CD14-positive monocyte (primary cell): ENCODE results near the gene CAMK1D. TPM values are rescaled to one million over a fixed set of nuclear protein-coding genes. Genes with fewer than 3 reads are reported as not detected.

ENCODE experiments used
- DNase-seq, 3 donors: peaks; one replicate each; pipeline ENCODE4 v3.0.0-alpha.2; 2011 to 2022
- H2AFZ ChIP-seq: 2 replicates; pipeline ENCODE4 v1.6.0; 2012; ENCODE audit warnings: mild to moderate bottlenecking, low read depth, low read length, inconsistent platforms; ENCODE audit not compliant: insufficient read depth, poor library complexity, severe bottlenecking
- H3K27ac ChIP-seq, 2 donors: 1 replicate in 1 of 2; 2 replicates in 1 of 2; pipeline ENCODE4 v1.5.1; 2012 to 2013; ENCODE audit warnings: low read length in 2 of 2, control low read depth in 1 of 2, inconsistent platforms in 1 of 2, low read depth in 1 of 2, mild to moderate bottlenecking in 1 of 2
- H3K27me3 ChIP-seq, 2 donors: one replicate each; pipeline versions ENCODE4 v1.6.0 to v1.6.1; 2011 to 2013; ENCODE audit warnings: low read length in 2 of 2; ENCODE audit not compliant: control insufficient read depth in 2 of 2, insufficient read depth in 2 of 2
- H3K36me3 ChIP-seq, 2 donors: replicated peaks in 1 of 2; 1 replicate in 1 of 2; 2 replicates in 1 of 2; pipeline versions ENCODE4 v1.5.1 to v1.6.1; 2012 to 2013; ENCODE audit warnings: low read length in 2 of 2, control low read depth in 1 of 2, inconsistent platforms in 1 of 2, mild to moderate bottlenecking in 1 of 2; ENCODE audit not compliant: insufficient read depth in 2 of 2, control insufficient read depth in 1 of 2
- H3K4me1 ChIP-seq, 2 donors: 1 replicate in 1 of 2; 2 replicates in 1 of 2; pipeline versions ENCODE4 v1.5.1 to v1.6.1; 2012 to 2013; ENCODE audit warnings: low read length in 2 of 2, control low read depth in 1 of 2, inconsistent platforms in 1 of 2, mild to moderate bottlenecking in 1 of 2, moderate library complexity in 1 of 2; ENCODE audit not compliant: insufficient read depth in 2 of 2, control insufficient read depth in 1 of 2
- H3K4me2 ChIP-seq: replicated peaks from 2 replicates; pipeline ENCODE3; 2012; ENCODE audit warnings: low read length, moderate library complexity, mild to moderate bottlenecking; ENCODE audit not compliant: poor library complexity, severe bottlenecking; ENCODE audit errors: extremely low read depth
- H3K4me3 ChIP-seq, 3 experiments: fragments of 200-600 bp in 1 of 3; sonication (generic) in 1 of 3; replicated peaks in 1 of 3; 1 replicate in 2 of 3; 2 replicates in 1 of 3; pipeline ENCODE4 v1.5.1; 2011 to 2013; ENCODE audit warnings: low read length in 3 of 3, mild to moderate bottlenecking in 3 of 3, control low read depth in 2 of 3, low read depth in 2 of 3, inconsistent platforms in 1 of 3, moderate library complexity in 1 of 3
- H3K79me2 ChIP-seq: 2 replicates; pipeline ENCODE4 v1.6.0; 2012; ENCODE audit warnings: mild to moderate bottlenecking, control low read depth, inconsistent platforms, low read length, moderate library complexity; ENCODE audit not compliant: insufficient read depth
- H3K9ac ChIP-seq: 2 replicates; pipeline ENCODE4 v1.6.0; 2017; ENCODE audit warnings: low read length, mild to moderate bottlenecking; ENCODE audit not compliant: insufficient read depth, poor library complexity, severe bottlenecking
- H3K9me3 ChIP-seq, 2 donors: replicated peaks in 1 of 2; 1 replicate in 1 of 2; 2 replicates in 1 of 2; pipeline versions ENCODE4 v1.5.1 to v1.6.1; 2012 to 2013; ENCODE audit warnings: low read length in 2 of 2, control low read depth in 1 of 2; ENCODE audit not compliant: control insufficient read depth in 1 of 2, insufficient read depth in 1 of 2
- H4K20me1 ChIP-seq: 2 replicates; pipeline ENCODE4 v1.6.0; 2012; ENCODE audit warnings: mild to moderate bottlenecking, low read length, control low read depth, moderate library complexity; ENCODE audit not compliant: insufficient read depth
- H3K27ac Mint-ChIP-seq, 7 donors: one replicate each; pipeline ENCODE4 v1.8.0; 2020; ENCODE audit warnings: mild to moderate bottlenecking in 7 of 7, mixed read lengths in 7 of 7, moderate library complexity in 6 of 7, inconsistent platforms in 2 of 7
- H3K27me3 Mint-ChIP-seq, 3 donors: one replicate each; pipeline ENCODE4 v1.8.0; 2021 to 2022; ENCODE audit warnings: low read depth in 3 of 3, mild to moderate bottlenecking in 3 of 3, mixed read lengths in 3 of 3, moderate library complexity in 3 of 3, inconsistent platforms in 1 of 3
- H3K36me3 Mint-ChIP-seq, 2 donors: one replicate each; pipeline ENCODE4 v1.8.0; 2020; ENCODE audit warnings: mixed read lengths in 2 of 2, inconsistent platforms in 1 of 2, mild to moderate bottlenecking in 1 of 2
- H3K4me1 Mint-ChIP-seq: one replicate; pipeline ENCODE4 v1.8.0; 2020; ENCODE audit warnings: mild to moderate bottlenecking, mixed read lengths
- H3K4me3 Mint-ChIP-seq, 2 donors: one replicate each; pipeline ENCODE4 v1.8.0; 2020; ENCODE audit warnings: mild to moderate bottlenecking in 2 of 2, mixed read lengths in 2 of 2, moderate library complexity in 1 of 2
- H3K9me3 Mint-ChIP-seq, 7 donors: one replicate each; pipeline ENCODE4 v1.8.0; 2020 to 2022; ENCODE audit warnings: mixed read lengths in 7 of 7, mild to moderate bottlenecking in 6 of 7, moderate library complexity in 6 of 7, inconsistent platforms in 2 of 7
- WGBS: methylation state at CpG from one replicate; pipeline ENCODE4 v1.1.5; 2013; ENCODE audit warnings: missing lambda C conversion rate; ENCODE audit not compliant: insufficient coverage; 5-methylcytosine and 5-hydroxymethylcytosine counted together
- intact Hi-C, 2 donors: fragments of 100-400 bp; cut with micrococcal nuclease; formaldehyde crosslinking; loops; one replicate each; pipeline versions ENCODE4 v1.15.0 to v1.15.1; 2023
- polyA plus RNA-seq, 3 donors: library from polyadenylated mRNA; depleted of rRNA in 1 of 3; unstranded in 2 of 3; stranded (reverse) in 1 of 3; fragments of 300-500 nt in 2 of 3; fragments of >200 nt in 1 of 3; fragmentation: Illumina TruSeq in 2 of 3; gene quantifications; 1 replicate in 2 of 3; 2 replicates in 1 of 3; pipeline ENCODE4 v1.2.3, GENCODE V29; 2012 to 2021
- TF ChIP-seq, protein P1 (sequence below): fragments of 200-600 bp; IDR thresholded peaks from one replicate; pipeline ENCODE4 v1.8.0; 2022; ENCODE audit warnings: antibody characterized with exemption, mild to moderate bottlenecking

Gene CAMK1D
- polyA plus RNA-seq, 3 donors: 6.7 to 11.8 (median 7.1) TPM

DNA sequence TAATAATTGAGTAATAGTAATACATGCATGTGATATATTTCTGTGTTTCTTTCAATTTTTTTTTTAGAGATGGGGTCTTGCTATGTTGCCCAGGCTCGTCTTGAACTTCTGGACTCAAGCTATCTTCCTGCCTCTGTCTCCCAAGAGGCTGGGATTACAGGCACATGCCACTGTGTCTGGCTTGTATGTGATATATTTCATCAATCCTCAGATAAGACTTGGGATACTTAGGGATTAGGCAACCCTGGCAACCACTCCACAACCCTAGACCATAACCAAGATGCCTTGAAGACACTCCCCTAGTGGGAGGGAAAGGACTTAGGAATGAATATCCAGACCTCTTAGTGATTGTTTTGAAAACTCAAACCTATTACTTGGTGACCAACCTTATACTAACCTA is 497.4 kb downstream of the CAMK1D start:
- H3K27ac Mint-ChIP-seq: no peak overlapping the region
- H3K9me3 Mint-ChIP-seq: peaks cover 0 to 6% (median 0%) of the 10 kb centered on the region in 7 donors
- Histone ChIP-seq H3K4me2 (no peak overlapping the region), H3K4me3 (no peak overlapping the region), H3K36me3 (no peaks in the 10 kb centered on the region), H3K27me3 (peaks cover 0 to 13% of the 10 kb centered on the region in 2 donors), H3K4me1 (no peaks in the 10 kb centered on the region), H4K20me1 (no peaks in the 10 kb centered on the region), H2AFZ (no peak overlapping the region), H3K27ac (no peak overlapping the region), H3K9ac (no peak overlapping the region), H3K9me3 (no peaks in the 10 kb centered on the region), H3K79me2 (no peaks in the 10 kb centered on the region)
- WGBS: no CpG with 5 or more reads among the region's 1 CpG
- TF ChIP-seq, protein P1, sequence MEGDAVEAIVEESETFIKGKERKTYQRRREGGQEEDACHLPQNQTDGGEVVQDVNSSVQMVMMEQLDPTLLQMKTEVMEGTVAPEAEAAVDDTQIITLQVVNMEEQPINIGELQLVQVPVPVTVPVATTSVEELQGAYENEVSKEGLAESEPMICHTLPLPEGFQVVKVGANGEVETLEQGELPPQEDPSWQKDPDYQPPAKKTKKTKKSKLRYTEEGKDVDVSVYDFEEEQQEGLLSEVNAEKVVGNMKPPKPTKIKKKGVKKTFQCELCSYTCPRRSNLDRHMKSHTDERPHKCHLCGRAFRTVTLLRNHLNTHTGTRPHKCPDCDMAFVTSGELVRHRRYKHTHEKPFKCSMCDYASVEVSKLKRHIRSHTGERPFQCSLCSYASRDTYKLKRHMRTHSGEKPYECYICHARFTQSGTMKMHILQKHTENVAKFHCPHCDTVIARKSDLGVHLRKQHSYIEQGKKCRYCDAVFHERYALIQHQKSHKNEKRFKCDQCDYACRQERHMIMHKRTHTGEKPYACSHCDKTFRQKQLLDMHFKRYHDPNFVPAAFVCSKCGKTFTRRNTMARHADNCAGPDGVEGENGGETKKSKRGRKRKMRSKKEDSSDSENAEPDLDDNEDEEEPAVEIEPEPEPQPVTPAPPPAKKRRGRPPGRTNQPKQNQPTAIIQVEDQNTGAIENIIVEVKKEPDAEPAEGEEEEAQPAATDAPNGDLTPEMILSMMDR: no peak
- no peaks in the 10 kb centered on the region for H3K36me3 Mint-ChIP-seq
- no peak for DNase-seq
- peaks cover 5% of the 10 kb centered on the region for H3K4me1 Mint-ChIP-seq
- intact Hi-C loops: no loop called here
- H3K27me3 Mint-ChIP-seq: peaks cover 12 to 19% (median 17%) of the 10 kb centered on the region in 3 donors
- H3K4me3 Mint-ChIP-seq: no peak overlapping the region

DNA sequence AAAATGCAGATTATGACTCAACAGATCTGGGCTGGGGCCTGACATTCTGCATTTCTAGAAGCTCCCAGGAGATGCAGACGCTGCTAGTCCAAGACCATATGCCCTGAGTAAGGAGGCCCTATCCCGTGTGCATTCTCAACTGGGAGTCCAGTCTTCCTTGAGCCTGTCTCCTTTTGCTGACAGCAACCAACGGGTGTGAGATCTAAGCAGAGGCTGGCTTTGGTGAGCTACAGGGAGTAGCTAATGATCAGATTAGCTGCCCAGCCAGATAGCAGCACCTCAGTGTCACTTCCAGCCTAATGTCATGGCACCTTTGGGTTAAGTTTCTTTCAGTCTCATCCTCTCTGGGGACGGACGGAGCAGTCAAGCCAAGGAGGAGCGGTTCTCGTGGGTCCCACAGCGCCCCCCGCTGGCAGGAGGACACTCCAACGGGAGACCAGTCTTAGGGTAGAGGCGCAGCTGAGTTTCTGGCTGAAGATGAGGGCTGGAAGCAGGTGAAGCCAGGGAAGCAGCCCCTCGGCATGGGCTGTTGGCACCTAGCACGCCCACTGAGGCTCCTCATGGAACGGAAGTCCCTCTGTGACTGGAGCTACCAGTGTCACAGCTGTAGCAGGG is 498.1 kb downstream of the CAMK1D start:
- intact Hi-C loops: no loop called here
- Mint-ChIP-seq H3K27ac (no peak overlapping the region), H3K27me3 (peaks cover 12 to 19% (median 17%) of the 10 kb centered on the region in 3 donors), H3K9me3 (peaks cover 0 to 9% (median 0%) of the 10 kb centered on the region in 7 donors), H3K36me3 (no peaks in the 10 kb centered on the region), H3K4me3 (no peak overlapping the region), H3K4me1 (peaks cover 5% of the 10 kb centered on the region)
- TF ChIP-seq, protein P1: no peak
- H3K36me3 ChIP-seq: no peaks in the 10 kb centered on the region
- no peak overlapping the region for H3K9ac ChIP-seq
- H4K20me1 ChIP-seq: no peaks in the 10 kb centered on the region
- no peak overlapping the region for H3K27ac ChIP-seq
- no peaks in the 10 kb centered on the region for H3K9me3 ChIP-seq
- H3K4me1 ChIP-seq: no peaks in the 10 kb centered on the region
- no peaks in the 10 kb centered on the region for H3K79me2 ChIP-seq
- no peak for DNase-seq
- no peak overlapping the region for H2AFZ ChIP-seq
- peaks cover 0 to 13% of the 10 kb centered on the region in 2 donors for H3K27me3 ChIP-seq
- H3K4me3 ChIP-seq: no peak overlapping the region
- no peak overlapping the region for H3K4me2 ChIP-seq
- 87% methylated on average over 14 of the region's 14 CpGs for WGBS
